Measurements from ENCODE around the gene DNASE1L3. TPM values are rescaled to one million over a fixed set of nuclear protein-coding genes. Genes with fewer than 3 reads are reported as not detected.

The DNASE1L3 gene
- total RNA-seq, 4 donors from 2014 or later = 1.1 to 20.5 (median 3.8) TPM

DNA sequence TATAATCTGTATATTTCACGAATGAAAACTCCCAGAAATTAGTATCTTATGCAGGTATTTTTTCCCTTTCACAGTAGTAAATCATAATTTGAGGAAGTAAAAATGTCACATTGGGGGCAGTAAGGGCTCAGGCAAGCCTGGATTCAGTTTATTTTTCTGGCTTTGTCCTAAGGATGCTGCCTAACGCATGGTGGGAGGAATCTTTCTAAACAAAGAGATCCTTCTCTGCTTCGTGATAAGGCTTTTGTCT lies 35.7 kb downstream of the DNASE1L3 start:
- TF ChIP-seq, protein P1, sequence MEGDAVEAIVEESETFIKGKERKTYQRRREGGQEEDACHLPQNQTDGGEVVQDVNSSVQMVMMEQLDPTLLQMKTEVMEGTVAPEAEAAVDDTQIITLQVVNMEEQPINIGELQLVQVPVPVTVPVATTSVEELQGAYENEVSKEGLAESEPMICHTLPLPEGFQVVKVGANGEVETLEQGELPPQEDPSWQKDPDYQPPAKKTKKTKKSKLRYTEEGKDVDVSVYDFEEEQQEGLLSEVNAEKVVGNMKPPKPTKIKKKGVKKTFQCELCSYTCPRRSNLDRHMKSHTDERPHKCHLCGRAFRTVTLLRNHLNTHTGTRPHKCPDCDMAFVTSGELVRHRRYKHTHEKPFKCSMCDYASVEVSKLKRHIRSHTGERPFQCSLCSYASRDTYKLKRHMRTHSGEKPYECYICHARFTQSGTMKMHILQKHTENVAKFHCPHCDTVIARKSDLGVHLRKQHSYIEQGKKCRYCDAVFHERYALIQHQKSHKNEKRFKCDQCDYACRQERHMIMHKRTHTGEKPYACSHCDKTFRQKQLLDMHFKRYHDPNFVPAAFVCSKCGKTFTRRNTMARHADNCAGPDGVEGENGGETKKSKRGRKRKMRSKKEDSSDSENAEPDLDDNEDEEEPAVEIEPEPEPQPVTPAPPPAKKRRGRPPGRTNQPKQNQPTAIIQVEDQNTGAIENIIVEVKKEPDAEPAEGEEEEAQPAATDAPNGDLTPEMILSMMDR (IDR thresholded peaks at IDR 0.05) = no peak
- DNase-seq (ENCODE audit: low spot score) (no peak), ATAC-seq (ENCODE audit: low FRiP score) (no peak)

GRCh38 chr3:58173669-58174398 lies 36.9 kb downstream of the DNASE1L3 start:
- TF ChIP-seq, protein P1 (IDR thresholded peaks at IDR 0.05) = no peak
- DNase-seq (ENCODE audit: low spot score) = no peak
- ATAC-seq (ENCODE audit: low FRiP score) = no peak

- DNase-seq (ENCODE audit: low spot score) = no peak
- TF ChIP-seq, protein P1 (IDR thresholded peaks at IDR 0.05) = no peak
- no peak for ATAC-seq (ENCODE audit: low FRiP score)
Measured at GRCh38 chr3:58173029-58173668, 37.6 kb downstream of the DNASE1L3 start.

DNA sequence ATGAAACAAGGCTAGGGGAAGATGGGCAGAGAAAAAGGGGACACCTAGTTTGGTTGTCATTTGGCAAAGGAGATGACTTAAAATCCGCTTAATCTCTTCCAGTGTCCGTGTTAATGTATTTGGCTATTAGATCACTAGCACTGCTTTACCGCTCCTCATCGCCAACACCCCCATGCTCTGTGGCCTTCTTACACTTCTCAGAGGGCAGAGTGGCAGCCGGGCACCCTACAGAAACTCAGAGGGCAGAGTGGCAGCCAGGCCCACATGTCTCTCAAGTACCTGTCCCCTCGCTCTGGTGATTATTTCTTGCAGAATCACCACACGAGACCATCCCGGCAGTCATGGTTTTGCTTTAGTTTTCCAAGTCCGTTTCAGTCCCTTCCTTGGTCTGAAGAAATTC lies 39.6 kb downstream of the DNASE1L3 start:
- TF ChIP-seq, protein P1 (IDR thresholded peaks at IDR 0.05) = no peak
- no peak for DNase-seq (ENCODE audit: low spot score)

GRCh38 chr3:58170376-58170775 lies 40.4 kb downstream of the DNASE1L3 start:
- DNase-seq (ENCODE audit: low spot score) (no peak), ATAC-seq (ENCODE audit: low FRiP score) (no peak)
- TF ChIP-seq, protein P1 (IDR thresholded peaks at IDR 0.05) = no peak

More for the DNA sequence above, 39.6 kb downstream of the DNASE1L3 start:
- no peak for ATAC-seq (ENCODE audit: low FRiP score)

DNA sequence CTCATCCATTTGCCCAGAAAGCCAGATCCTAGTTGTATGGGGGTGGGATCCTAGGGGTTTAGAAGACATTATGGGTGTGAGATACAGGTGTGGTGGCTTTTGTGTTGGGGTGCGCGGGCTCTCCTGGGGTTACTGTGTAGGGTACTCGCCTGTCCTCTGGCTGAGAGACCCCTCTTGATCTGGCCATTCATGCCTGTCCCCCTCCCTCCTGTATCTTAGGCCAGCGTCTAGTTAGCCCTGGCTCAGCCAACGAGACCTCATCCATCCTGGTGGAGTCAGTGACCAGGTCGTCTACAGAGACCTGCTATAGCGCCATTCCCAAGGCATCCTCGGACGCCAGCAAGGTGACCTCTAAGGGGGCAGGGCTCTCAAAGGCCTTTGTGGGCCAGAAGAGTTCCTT lies 41.4 kb downstream of the DNASE1L3 start:
- ATAC-seq (ENCODE audit: low FRiP score) (no peak), DNase-seq (ENCODE audit: low spot score) (no peak)
- TF ChIP-seq, protein P1 (IDR thresholded peaks at IDR 0.05) = no peak

- ATAC-seq (ENCODE audit: low FRiP score) = no peak
- TF ChIP-seq, protein P1 (IDR thresholded peaks at IDR 0.05) = no peak
- DNase-seq (ENCODE audit: low spot score) = no peak
Measured at GRCh38 chr3:58168498-58168897, 42.3 kb downstream of the DNASE1L3 start.
